ENCODE results near the gene PRRC2A.

- TF ChIP-seq EZH2phosphoT487 (IDR thresholded peaks at IDR 0.05; ENCODE audit: borderline replicate concordance, low read depth, low read length) = no peak
- 0 out of 2 replicates have a peak, but pooled peaks have one; percentile 12 for TF ChIP-seq CTCF (conservative IDR thresholded peaks at IDR 0.05; ENCODE audit: low read length)
Measured at GRCh38 chr6:31661262-31662123, 41.0 kb downstream of the PRRC2A start.

Measured in OCI-LY7 (cell line).